ENCODE measurements around the gene RASGEF1C.

The RASGEF1C gene

DNA sequence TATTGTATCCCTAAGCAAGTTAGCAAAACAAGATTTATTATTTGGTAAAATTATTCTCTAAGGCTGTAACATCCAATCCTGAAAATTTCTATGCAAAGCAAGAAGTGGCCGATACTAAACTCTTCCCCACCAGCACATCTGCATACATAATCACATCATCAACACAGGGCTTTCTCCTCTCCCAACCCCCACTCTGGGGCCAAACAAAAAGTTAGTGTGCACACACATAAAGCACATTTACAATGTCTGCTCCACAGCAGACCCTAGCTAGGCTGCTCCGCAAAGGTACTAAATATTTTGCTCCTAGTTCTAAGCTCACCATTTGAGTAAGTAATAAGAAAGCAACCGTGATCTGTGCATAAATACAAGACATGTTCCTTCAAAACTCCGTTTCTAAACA is 141.0 kb downstream of the RASGEF1C start:
- H3F3A ChIP-seq (ENCODE audit: low read depth) = no peaks in the 10 kb centered on the region
- H3K79me2 ChIP-seq (ENCODE audit: insufficient read depth, low read length) = peaks cover 83% of the 10 kb centered on the region
- peaks cover 20% of the 10 kb centered on the region for H4K20me1 ChIP-seq (ENCODE audit: insufficient read depth, low read length, poor library complexity, severe bottlenecking)
- no peaks in the 10 kb centered on the region for H3K9me3 ChIP-seq (ENCODE audit: insufficient read depth, low read depth, low read length)
- peak overlapping the region; percentile 88 for H3K9ac ChIP-seq (ENCODE audit: low read depth, low read length, poor library complexity, severe bottlenecking)
- H3K36me3 ChIP-seq (ENCODE audit: insufficient read depth, low read length) = no peaks in the 10 kb centered on the region; the same call in 1 of the 2 replicates
- H2AFZ ChIP-seq (ENCODE audit: low read length) = no peak overlapping the region
- TF ChIP-seq, protein P1, sequence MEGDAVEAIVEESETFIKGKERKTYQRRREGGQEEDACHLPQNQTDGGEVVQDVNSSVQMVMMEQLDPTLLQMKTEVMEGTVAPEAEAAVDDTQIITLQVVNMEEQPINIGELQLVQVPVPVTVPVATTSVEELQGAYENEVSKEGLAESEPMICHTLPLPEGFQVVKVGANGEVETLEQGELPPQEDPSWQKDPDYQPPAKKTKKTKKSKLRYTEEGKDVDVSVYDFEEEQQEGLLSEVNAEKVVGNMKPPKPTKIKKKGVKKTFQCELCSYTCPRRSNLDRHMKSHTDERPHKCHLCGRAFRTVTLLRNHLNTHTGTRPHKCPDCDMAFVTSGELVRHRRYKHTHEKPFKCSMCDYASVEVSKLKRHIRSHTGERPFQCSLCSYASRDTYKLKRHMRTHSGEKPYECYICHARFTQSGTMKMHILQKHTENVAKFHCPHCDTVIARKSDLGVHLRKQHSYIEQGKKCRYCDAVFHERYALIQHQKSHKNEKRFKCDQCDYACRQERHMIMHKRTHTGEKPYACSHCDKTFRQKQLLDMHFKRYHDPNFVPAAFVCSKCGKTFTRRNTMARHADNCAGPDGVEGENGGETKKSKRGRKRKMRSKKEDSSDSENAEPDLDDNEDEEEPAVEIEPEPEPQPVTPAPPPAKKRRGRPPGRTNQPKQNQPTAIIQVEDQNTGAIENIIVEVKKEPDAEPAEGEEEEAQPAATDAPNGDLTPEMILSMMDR (conservative IDR thresholded peaks at IDR 0.05; ENCODE audit: low read length) = no peak
- no peak for TF ChIP-seq EZH2phosphoT487 (IDR thresholded peaks at IDR 0.05; ENCODE audit: borderline replicate concordance)
- H3K27me3 ChIP-seq (ENCODE audit: insufficient read depth, low read length, poor library complexity, severe bottlenecking) = no peaks in the 10 kb centered on the region
- H3K4me3 ChIP-seq (ENCODE audit: low read length, poor library complexity, severe bottlenecking) = peak overlapping the region; percentile 93
- H3K4me1 ChIP-seq (ENCODE audit: insufficient read depth, low read length, poor library complexity, severe bottlenecking) = peaks cover 16% of the 10 kb centered on the region
- no peaks in the 10 kb centered on the region for H3K9me2 ChIP-seq (replicated peaks; ENCODE audit: low read depth, low read length)
- H3K4me2 ChIP-seq (ENCODE audit: low read depth, low read length, poor library complexity, severe bottlenecking) = peak overlapping the region; percentile 95

DNA sequence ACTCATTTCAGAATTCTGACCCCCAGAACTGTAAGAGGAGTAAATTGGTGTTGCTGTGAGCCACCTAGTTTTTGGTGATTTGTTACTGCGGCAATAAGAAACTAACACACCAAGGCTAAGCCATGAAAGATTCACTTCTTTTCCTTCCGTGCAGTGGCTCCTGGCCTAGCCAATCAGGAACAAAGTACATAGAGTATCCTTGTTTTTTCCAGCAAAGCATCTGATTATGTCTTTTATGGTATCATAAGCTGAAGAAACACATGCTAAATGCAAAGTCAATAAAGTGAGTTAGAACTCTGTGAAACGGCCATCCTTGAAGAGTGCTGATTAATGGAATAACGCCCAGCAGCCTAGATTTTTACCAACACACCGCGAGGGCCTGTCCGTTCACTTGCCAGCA is 148.8 kb downstream of the RASGEF1C start:
- TF ChIP-seq EZH2phosphoT487 (IDR thresholded peaks at IDR 0.05; ENCODE audit: borderline replicate concordance) = no peak
- TF ChIP-seq, protein P1 (conservative IDR thresholded peaks at IDR 0.05; ENCODE audit: low read length) = no peak
- Histone ChIP-seq H3K9ac (ENCODE audit: low read depth, low read length, poor library complexity, severe bottlenecking) (no peak overlapping the region), H3K4me2 (ENCODE audit: low read depth, low read length, poor library complexity, severe bottlenecking) (no peak overlapping the region)

DNA sequence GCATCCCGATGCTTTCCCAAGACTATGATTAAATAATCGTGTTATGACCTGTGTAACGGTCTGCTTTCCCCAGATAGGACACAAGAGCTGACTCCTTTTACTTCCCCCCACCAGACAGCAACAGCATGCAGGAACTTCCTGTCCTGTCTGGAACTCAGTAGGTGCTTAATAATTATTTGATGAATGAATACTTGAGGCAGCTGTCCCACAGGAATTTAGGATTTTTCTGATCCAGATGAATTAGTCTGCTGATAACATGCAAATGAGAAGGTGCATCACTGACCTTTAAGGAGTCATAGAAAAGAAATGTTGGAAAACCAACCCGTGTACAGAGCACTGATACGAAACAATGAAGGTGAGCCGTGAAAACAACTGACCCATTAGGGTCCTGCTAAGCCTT is 149.7 kb downstream of the RASGEF1C start:
- no peak overlapping the region for H3K4me2 ChIP-seq (ENCODE audit: low read depth, low read length, poor library complexity, severe bottlenecking)
- H3K4me3 ChIP-seq (ENCODE audit: low read length, poor library complexity, severe bottlenecking) = no peak overlapping the region
- H3K9me2 ChIP-seq (replicated peaks; ENCODE audit: low read depth, low read length) = no peaks in the 10 kb centered on the region
- peaks cover 100% of the 10 kb centered on the region for H3K79me2 ChIP-seq (ENCODE audit: insufficient read depth, low read length)
- H3K9me3 ChIP-seq (ENCODE audit: insufficient read depth, low read depth, low read length) = no peaks in the 10 kb centered on the region
- no peak overlapping the region for H2AFZ ChIP-seq (ENCODE audit: low read length)
- no peak overlapping the region for H3K9ac ChIP-seq (ENCODE audit: low read depth, low read length, poor library complexity, severe bottlenecking)
- H3F3A ChIP-seq (ENCODE audit: low read depth) = no peaks in the 10 kb centered on the region
- H4K20me1 ChIP-seq (ENCODE audit: insufficient read depth, low read length, poor library complexity, severe bottlenecking) = peaks cover 20% of the 10 kb centered on the region
- peaks cover 11% of the 10 kb centered on the region for H3K4me1 ChIP-seq (ENCODE audit: insufficient read depth, low read length, poor library complexity, severe bottlenecking)
- TF ChIP-seq, protein P1 (conservative IDR thresholded peaks at IDR 0.05; ENCODE audit: low read length) = no peak
- no peak for TF ChIP-seq EZH2phosphoT487 (IDR thresholded peaks at IDR 0.05; ENCODE audit: borderline replicate concordance)
- H3K36me3 ChIP-seq (ENCODE audit: insufficient read depth, low read length) = no peaks in the 10 kb centered on the region
- H3K27me3 ChIP-seq (ENCODE audit: insufficient read depth, low read length, poor library complexity, severe bottlenecking) = no peaks in the 10 kb centered on the region

More for the DNA sequence above, 148.8 kb downstream of the RASGEF1C start:
- no peak overlapping the region for H2AFZ ChIP-seq (ENCODE audit: low read length)
- H3K4me3 ChIP-seq (ENCODE audit: low read length, poor library complexity, severe bottlenecking) = no peak overlapping the region
- no peaks in the 10 kb centered on the region for H3K9me3 ChIP-seq (ENCODE audit: insufficient read depth, low read depth, low read length)
- H3K27me3 ChIP-seq (ENCODE audit: insufficient read depth, low read length, poor library complexity, severe bottlenecking) = no peaks in the 10 kb centered on the region
- peaks cover 20% of the 10 kb centered on the region for H4K20me1 ChIP-seq (ENCODE audit: insufficient read depth, low read length, poor library complexity, severe bottlenecking)
- H3K4me1 ChIP-seq (ENCODE audit: insufficient read depth, low read length, poor library complexity, severe bottlenecking) = peaks cover 16% of the 10 kb centered on the region
- no peaks in the 10 kb centered on the region for H3K9me2 ChIP-seq (replicated peaks; ENCODE audit: low read depth, low read length)
- no peaks in the 10 kb centered on the region for H3K36me3 ChIP-seq (ENCODE audit: insufficient read depth, low read length)
- no peaks in the 10 kb centered on the region for H3F3A ChIP-seq (ENCODE audit: low read depth)
- peaks cover 100% of the 10 kb centered on the region for H3K79me2 ChIP-seq (ENCODE audit: insufficient read depth, low read length)
